ENCODE results near the gene CCDC69. TPM values are rescaled to one million over a fixed set of nuclear protein-coding genes. Genes with fewer than 3 reads are reported as not detected.

CCDC69 gene
- total RNA-seq, 2 experiments from 2014 or later, result 68.0 to 68.9 TPM

- no peak overlapping the region for H3K27ac ChIP-seq (ENCODE audit: low read depth in 1 of 2, low read length in 2 of 2)
- no peak for DNase-seq
- no peaks in the 10 kb centered on the region for H3K36me3 ChIP-seq (ENCODE audit: insufficient read depth, low read length)
- H3K4me1 Mint-ChIP-seq (ENCODE audit: low read depth), result peaks cover 69% of the 10 kb centered on the region
- no peaks in the 10 kb centered on the region for H3K27me3 Mint-ChIP-seq
- no peak for ATAC-seq (ENCODE audit: poor library complexity)
- intact Hi-C loops (cut with DNase I, micrococcal nuclease), result loop anchor here (2.0 to 5.0 kb wide), 3 partner anchors 17 to 92 kb away; partner anchors contain the start of gene GM2A (in 1 of the 2)
- no peaks in the 10 kb centered on the region for H3K27me3 ChIP-seq (ENCODE audit: control insufficient read depth in 1 of 2, insufficient read depth in 2 of 2, low read length in 2 of 2)
- no peaks in the 10 kb centered on the region for H3K9me3 ChIP-seq (ENCODE audit: control insufficient read depth in 1 of 2, insufficient read depth in 1 of 2, low read length in 2 of 2)
- peak overlapping the region; percentile 62 for H3K4me3 Mint-ChIP-seq
- peaks cover 40% of the 10 kb centered on the region for H3K4me1 ChIP-seq (ENCODE audit: insufficient read depth, low read length)
- H3K4me3 ChIP-seq (ENCODE audit: low read length), result no peak overlapping the region
- H3K27ac Mint-ChIP-seq, result peak overlapping the region; percentile 91
- H3K9me3 Mint-ChIP-seq, result no peaks in the 10 kb centered on the region
- peaks cover 16% of the 10 kb centered on the region for H3K36me3 Mint-ChIP-seq (ENCODE audit: low read depth)
- ChIA-PET POLR2A (no interaction called here), CTCF (no interaction called here)
- TF ChIP-seq CTCF (IDR thresholded peaks at IDR 0.05), result no peak
Measured at GRCh38 chr5:151159649-151160373, 64.1 kb downstream of the CCDC69 start.

GRCh38 chr5:151158287-151158661, 65.6 kb downstream of the CCDC69 start:
- DNase-seq (peak in 1 of 14 experiments; percentile 28), ATAC-seq (ENCODE audit: poor library complexity) (no peak)
- no peak for TF ChIP-seq CTCF (IDR thresholded peaks at IDR 0.05)
- Mint-ChIP-seq H3K36me3 (ENCODE audit: low read depth) (peaks cover 29% of the 10 kb centered on the region), H3K9me3 (no peaks in the 10 kb centered on the region), H3K27me3 (no peaks in the 10 kb centered on the region), H3K4me3 (peak overlapping the region; percentile 99), H3K27ac (peak overlapping the region; percentile 91), H3K4me1 (ENCODE audit: low read depth) (peaks cover 72% of the 10 kb centered on the region)
- CTCF ChIA-PET, result interaction anchor here (1.2 to 3.6 kb wide), 3 partner anchors 10 to 81 kb away, joined by 4 to 27 read pairs (median 7); no protein-coding TSS in a partner anchor
- Histone ChIP-seq H3K4me1 (ENCODE audit: insufficient read depth, low read length) (peaks cover 51% of the 10 kb centered on the region), H3K36me3 (ENCODE audit: insufficient read depth, low read length) (peaks cover 11% of the 10 kb centered on the region), H3K4me3 (ENCODE audit: low read length) (peak overlapping the region; percentile 99), H3K27ac (ENCODE audit: low read depth in 1 of 2, low read length in 2 of 2) (peak overlapping the region; percentile 89), H3K27me3 (ENCODE audit: control insufficient read depth in 1 of 2, insufficient read depth in 2 of 2, low read length in 2 of 2) (no peaks in the 10 kb centered on the region), H3K9me3 (ENCODE audit: control insufficient read depth in 1 of 2, insufficient read depth in 1 of 2, low read length in 2 of 2) (no peaks in the 10 kb centered on the region)
- POLR2A ChIA-PET, result interaction anchor here (0.5 to 6.3 kb wide), 9 partner anchors 10 to 94 kb away, joined by 3 to 71 read pairs (median 7); partner anchors contain the start of genes CCDC69, GM2A and TNIP1
- intact Hi-C loops (cut with DNase I, micrococcal nuclease), result loop anchor here (2.0 to 5.0 kb wide), 3 partner anchors 15 to 94 kb away; partner anchors contain the start of gene GM2A (in 1 of the 2)

GRCh38 chr5:151157426-151158286, 66.2 kb downstream of the CCDC69 start, which contains the start of gene ANXA6:
Gene ANXA6 (minus strand): TSS chr5:151157779. CDS start chr5:151147901, 9,878 bp downstream.
- TF ChIP-seq CTCF (IDR thresholded peaks at IDR 0.05), result no peak
- H3K4me3 Mint-ChIP-seq, result peak within 1 kb of the TSS; percentile 99
- H3K4me3 ChIP-seq (ENCODE audit: low read length), result peak within 1 kb of the TSS; percentile 99
- POLR2A ChIA-PET, result interaction anchor here (0.5 to 6.3 kb wide), 12 partner anchors 8 to 95 kb away, joined by 3 to 71 read pairs (median 5); partner anchors contain the start of genes CCDC69, GM2A and TNIP1
- H3K27me3 ChIP-seq (ENCODE audit: control insufficient read depth in 1 of 2, insufficient read depth in 2 of 2, low read length in 2 of 2), result no peaks in the 10 kb centered on the region
- no peaks in the 10 kb centered on the region for H3K9me3 Mint-ChIP-seq
- ATAC-seq (ENCODE audit: poor library complexity), result peak; percentile 65
- DNase-seq, result peak; percentile 29 to 85 (median 56)
- H3K27ac ChIP-seq (ENCODE audit: low read depth in 1 of 2, low read length in 2 of 2), result peak within 1 kb of the TSS; percentile 89 to 91
- peaks cover 79% of the 10 kb centered on the region for H3K4me1 Mint-ChIP-seq (ENCODE audit: low read depth)
- CTCF ChIA-PET, result interaction anchor here (0.7 to 3.6 kb wide), 4 partner anchors 10 to 81 kb away, joined by 4 to 27 read pairs (median 6); no protein-coding TSS in a partner anchor
- peaks cover 57% of the 10 kb centered on the region for H3K4me1 ChIP-seq (ENCODE audit: insufficient read depth, low read length)
- H3K27ac Mint-ChIP-seq, result peak within 1 kb of the TSS; percentile 91
- H3K27me3 Mint-ChIP-seq, result no peaks in the 10 kb centered on the region
- H3K36me3 ChIP-seq (ENCODE audit: insufficient read depth, low read length), result peaks cover 12% of the 10 kb centered on the region
- peaks cover 35% of the 10 kb centered on the region for H3K36me3 Mint-ChIP-seq (ENCODE audit: low read depth)
- intact Hi-C loops (cut with DNase I, micrococcal nuclease), result loop anchor here (1.0 to 5.0 kb wide), 4 partner anchors 15 to 109 kb away; partner anchors contain the start of gene GM2A (in 1 of the 2)
- no peaks in the 10 kb centered on the region for H3K9me3 ChIP-seq (ENCODE audit: control insufficient read depth in 1 of 2, insufficient read depth in 1 of 2, low read length in 2 of 2)

Measured in CD4-positive, alpha-beta T cell (primary cell).